ENCODE results near the gene RAB21. TPM values are rescaled to one million over a fixed set of nuclear protein-coding genes. Genes with fewer than 3 reads are reported as not detected.

RAB21 gene
- total RNA-seq = 10 to 100 TPM; 72.7 to 76.8 TPM

GRCh38 chr12:71754461-71755145 lies at the start of gene RAB21:
TSS of gene RAB21 (plus strand) at chr12:71754863. CDS start at chr12:71755130, 267 bp downstream.
- Mint-ChIP-seq H3K27me3 (peaks cover 1% of the 10 kb centered on the region), H3K36me3 (peaks cover 41% of the 10 kb centered on the region), H3K9me3 (peaks cover 15% of the 10 kb centered on the region), H3K27ac (peak within 1 kb of the TSS; percentile 98), H3K4me3 (peak within 1 kb of the TSS; percentile 95), H3K4me1 (ENCODE audit: low read depth) (peaks cover 35% of the 10 kb centered on the region)
- ChIA-PET CTCF (interaction anchor here (0.7 to 2.6 kb wide), 6 partner anchors 12 to 118 kb away, joined by 3 to 18 read pairs (median 7); partner anchors contain the start of genes THAP2, TMEM19 and ZFC3H1), POLR2A (interaction anchor here (0.8 to 4.2 kb wide), 6 partner anchors 10 to 94 kb away, joined by 3 to 37 read pairs (median 4); partner anchors contain the start of genes TBC1D15, THAP2, TMEM19 and ZFC3H1)
- DNase-seq = peak; percentile 99
- intact Hi-C loops (cut with micrococcal nuclease) = loop anchor here (1.0 to 10.0 kb wide), 6 partner anchors 53 to 1510 kb away; partner anchors contain the start of genes CNOT2, TBC1D15, TMEM19 and TPH2

- H3K9me3 Mint-ChIP-seq = no peaks in the 10 kb centered on the region
- H3K27ac Mint-ChIP-seq = no peak overlapping the region
- peaks cover 7% of the 10 kb centered on the region for H3K4me1 Mint-ChIP-seq (ENCODE audit: low read depth)
- POLR2A ChIA-PET = no interaction called here
- H3K36me3 Mint-ChIP-seq = peaks cover 11% of the 10 kb centered on the region
- intact Hi-C loops (cut with micrococcal nuclease) = no loop called here
- CTCF ChIA-PET = no interaction called here
- no peak for DNase-seq
- no peaks in the 10 kb centered on the region for H3K27me3 Mint-ChIP-seq
- no peak overlapping the region for H3K4me3 Mint-ChIP-seq
Observed at GRCh38 chr12:71704920-71705319, 49.7 kb upstream of the RAB21 start.

- Mint-ChIP-seq H3K27ac (no peak overlapping the region), H3K36me3 (peaks cover 13% of the 10 kb centered on the region), H3K27me3 (no peaks in the 10 kb centered on the region), H3K9me3 (peaks cover 20% of the 10 kb centered on the region), H3K4me1 (ENCODE audit: low read depth) (peaks cover 10% of the 10 kb centered on the region), H3K4me3 (no peak overlapping the region)
- intact Hi-C loops (cut with micrococcal nuclease) = no loop called here
- POLR2A ChIA-PET = no interaction called here
- CTCF ChIA-PET = no interaction called here
- no peak for DNase-seq
Observed at GRCh38 chr12:71708658-71709057, 46.0 kb upstream of the RAB21 start.

- intact Hi-C loops (cut with micrococcal nuclease) = no loop called here
- DNase-seq = no peak
- no peaks in the 10 kb centered on the region for H3K27me3 Mint-ChIP-seq
- H3K36me3 Mint-ChIP-seq = peaks cover 13% of the 10 kb centered on the region
- ChIA-PET CTCF (no interaction called here), POLR2A (no interaction called here)
- no peak overlapping the region for H3K27ac Mint-ChIP-seq
- no peak overlapping the region for H3K4me3 Mint-ChIP-seq
- peaks cover 10% of the 10 kb centered on the region for H3K4me1 Mint-ChIP-seq (ENCODE audit: low read depth)
- H3K9me3 Mint-ChIP-seq = peaks cover 34% of the 10 kb centered on the region
Observed at GRCh38 chr12:71710276-71711125, 44.2 kb upstream of the RAB21 start.

- no peaks in the 10 kb centered on the region for H3K27me3 Mint-ChIP-seq
- CTCF ChIA-PET = interaction anchor here (1.3 kb wide), 1 partner anchor 29 kb away, joined by 5 read pairs; no protein-coding TSS in a partner anchor
- peaks cover 22% of the 10 kb centered on the region for H3K9me3 Mint-ChIP-seq
- peaks cover 2% of the 10 kb centered on the region for H3K36me3 Mint-ChIP-seq
- no peak overlapping the region for H3K4me3 Mint-ChIP-seq
- no peak for DNase-seq
- H3K27ac Mint-ChIP-seq = no peak overlapping the region
- intact Hi-C loops (cut with micrococcal nuclease) = no loop called here
- no peaks in the 10 kb centered on the region for H3K4me1 Mint-ChIP-seq (ENCODE audit: low read depth)
- POLR2A ChIA-PET = no interaction called here
Observed at GRCh38 chr12:71718611-71719010, 36.1 kb upstream of the RAB21 start.

GRCh38 chr12:71719647-71720370 lies 34.9 kb upstream of the RAB21 start:
- Mint-ChIP-seq H3K4me1 (ENCODE audit: low read depth) (no peaks in the 10 kb centered on the region), H3K9me3 (peaks cover 12% of the 10 kb centered on the region), H3K36me3 (no peaks in the 10 kb centered on the region), H3K27ac (no peak overlapping the region), H3K27me3 (no peaks in the 10 kb centered on the region), H3K4me3 (no peak overlapping the region)
- DNase-seq = no peak
- intact Hi-C loops (cut with micrococcal nuclease) = no loop called here
- ChIA-PET CTCF (no interaction called here), POLR2A (no interaction called here)

- intact Hi-C loops (cut with micrococcal nuclease) = no loop called here
- H3K4me3 Mint-ChIP-seq = no peak overlapping the region
- ChIA-PET POLR2A (no interaction called here), CTCF (no interaction called here)
- no peaks in the 10 kb centered on the region for H3K36me3 Mint-ChIP-seq
- H3K9me3 Mint-ChIP-seq = no peaks in the 10 kb centered on the region
- H3K27me3 Mint-ChIP-seq = no peaks in the 10 kb centered on the region
- H3K27ac Mint-ChIP-seq = no peak overlapping the region
- no peak for DNase-seq
- H3K4me1 Mint-ChIP-seq (ENCODE audit: low read depth) = no peaks in the 10 kb centered on the region
Observed at GRCh38 chr12:71721783-71722505, 32.7 kb upstream of the RAB21 start.

GRCh38 chr12:71725011-71725410 lies 29.7 kb upstream of the RAB21 start:
- Mint-ChIP-seq H3K4me3 (no peak overlapping the region), H3K27me3 (no peaks in the 10 kb centered on the region), H3K36me3 (no peaks in the 10 kb centered on the region), H3K27ac (no peak overlapping the region), H3K9me3 (no peaks in the 10 kb centered on the region), H3K4me1 (ENCODE audit: low read depth) (no peaks in the 10 kb centered on the region)
- CTCF ChIA-PET = no interaction called here
- DNase-seq = no peak
- POLR2A ChIA-PET = no interaction called here
- intact Hi-C loops (cut with micrococcal nuclease) = no loop called here

- no peak overlapping the region for H3K4me3 Mint-ChIP-seq
- no peaks in the 10 kb centered on the region for H3K4me1 Mint-ChIP-seq (ENCODE audit: low read depth)
- H3K27me3 Mint-ChIP-seq = no peaks in the 10 kb centered on the region
- H3K27ac Mint-ChIP-seq = no peak overlapping the region
- H3K9me3 Mint-ChIP-seq = no peaks in the 10 kb centered on the region
- no peaks in the 10 kb centered on the region for H3K36me3 Mint-ChIP-seq
- DNase-seq = no peak
- ChIA-PET POLR2A (no interaction called here), CTCF (no interaction called here)
- intact Hi-C loops (cut with micrococcal nuclease) = no loop called here
Observed at GRCh38 chr12:71726548-71726947, 28.1 kb upstream of the RAB21 start.

GRCh38 chr12:71727958-71728357 lies 26.7 kb upstream of the RAB21 start:
- POLR2A ChIA-PET = no interaction called here
- intact Hi-C loops (cut with micrococcal nuclease) = no loop called here
- Mint-ChIP-seq H3K27ac (no peak overlapping the region), H3K27me3 (no peaks in the 10 kb centered on the region), H3K4me3 (no peak overlapping the region), H3K4me1 (ENCODE audit: low read depth) (no peaks in the 10 kb centered on the region), H3K9me3 (no peaks in the 10 kb centered on the region), H3K36me3 (no peaks in the 10 kb centered on the region)
- DNase-seq = peak; percentile 16
- CTCF ChIA-PET = no interaction called here

GRCh38 chr12:71730936-71731335 lies 23.7 kb upstream of the RAB21 start:
- Mint-ChIP-seq H3K4me1 (ENCODE audit: low read depth) (no peaks in the 10 kb centered on the region), H3K36me3 (no peaks in the 10 kb centered on the region), H3K27me3 (no peaks in the 10 kb centered on the region), H3K9me3 (no peaks in the 10 kb centered on the region), H3K27ac (no peak overlapping the region), H3K4me3 (no peak overlapping the region)
- ChIA-PET CTCF (interaction anchor here (1.3 kb wide), 1 partner anchor 16 kb away, joined by 4 read pairs; no protein-coding TSS in a partner anchor), POLR2A (no interaction called here)
- intact Hi-C loops (cut with micrococcal nuclease) = no loop called here
- no peak for DNase-seq
